AG09319 (cell line): ENCODE results near the gene SIAH1.

Source experiments
- DNase-seq: peaks from one replicate; pipeline ENCODE4 v3.0.0-alpha.2; 2010; ENCODE audit warnings: low read depth; ENCODE audit errors: extremely low read depth
- TF ChIP-seq, protein P1 (sequence below): IDR thresholded peaks from 2 replicates; pipeline ENCODE4 v1.5.1; 2011; ENCODE audit warnings: low read depth, mild to moderate bottlenecking, inconsistent platforms, low read length, moderate library complexity

Gene SIAH1, protein sequence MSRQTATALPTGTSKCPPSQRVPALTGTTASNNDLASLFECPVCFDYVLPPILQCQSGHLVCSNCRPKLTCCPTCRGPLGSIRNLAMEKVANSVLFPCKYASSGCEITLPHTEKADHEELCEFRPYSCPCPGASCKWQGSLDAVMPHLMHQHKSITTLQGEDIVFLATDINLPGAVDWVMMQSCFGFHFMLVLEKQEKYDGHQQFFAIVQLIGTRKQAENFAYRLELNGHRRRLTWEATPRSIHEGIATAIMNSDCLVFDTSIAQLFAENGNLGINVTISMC

DNA sequence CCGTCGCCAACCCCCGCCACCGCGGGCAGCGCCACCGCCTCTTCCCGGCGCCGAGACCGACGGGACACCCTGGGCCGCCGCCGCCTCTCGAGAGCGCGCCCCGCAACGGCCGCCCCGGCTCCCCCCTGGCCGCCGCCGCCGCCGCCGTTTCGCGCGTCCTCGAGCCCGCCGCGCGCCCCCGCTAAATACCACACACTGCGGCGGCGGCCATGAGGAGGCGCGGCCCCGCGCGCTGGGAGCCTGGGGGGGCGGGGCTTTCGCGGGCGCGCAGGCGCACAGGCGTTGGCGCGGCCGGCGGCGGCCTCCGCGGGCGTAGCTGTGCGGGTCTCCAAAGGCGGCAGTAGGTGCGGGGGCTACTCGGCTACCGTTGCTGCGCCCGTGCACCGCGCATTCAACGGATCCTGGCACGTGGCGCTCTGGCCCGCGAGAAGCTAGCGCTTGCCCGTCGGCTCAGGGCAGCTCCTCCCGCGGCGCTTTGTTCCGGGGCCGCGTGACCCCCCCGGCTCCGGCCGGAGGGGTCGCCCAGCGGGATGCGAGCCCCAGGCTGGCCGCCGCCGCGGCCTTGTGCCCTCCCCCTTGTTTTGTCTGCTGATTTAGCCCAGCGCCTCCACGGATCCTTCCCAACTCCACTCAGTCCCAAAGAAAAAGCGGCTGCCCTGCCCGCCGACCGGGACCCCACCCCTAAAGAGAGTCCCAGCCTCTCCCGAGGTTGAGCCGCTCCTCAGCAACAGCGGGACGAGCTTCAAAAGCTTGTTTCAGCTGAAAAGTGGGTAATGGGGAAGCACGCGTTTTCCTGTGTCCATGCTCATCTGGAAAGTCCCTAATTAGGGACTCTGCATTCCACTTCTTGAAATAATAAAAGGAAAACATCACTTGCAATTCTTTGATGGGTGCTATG, at the start of gene SIAH1:
SIAH1 (minus strand) TSS at position 161 of the 898 bp plus-strand sequence. CDS start 22,985 bp downstream, outside the sequence.
- peak; percentile 49 for DNase-seq
- TF ChIP-seq, protein P1, sequence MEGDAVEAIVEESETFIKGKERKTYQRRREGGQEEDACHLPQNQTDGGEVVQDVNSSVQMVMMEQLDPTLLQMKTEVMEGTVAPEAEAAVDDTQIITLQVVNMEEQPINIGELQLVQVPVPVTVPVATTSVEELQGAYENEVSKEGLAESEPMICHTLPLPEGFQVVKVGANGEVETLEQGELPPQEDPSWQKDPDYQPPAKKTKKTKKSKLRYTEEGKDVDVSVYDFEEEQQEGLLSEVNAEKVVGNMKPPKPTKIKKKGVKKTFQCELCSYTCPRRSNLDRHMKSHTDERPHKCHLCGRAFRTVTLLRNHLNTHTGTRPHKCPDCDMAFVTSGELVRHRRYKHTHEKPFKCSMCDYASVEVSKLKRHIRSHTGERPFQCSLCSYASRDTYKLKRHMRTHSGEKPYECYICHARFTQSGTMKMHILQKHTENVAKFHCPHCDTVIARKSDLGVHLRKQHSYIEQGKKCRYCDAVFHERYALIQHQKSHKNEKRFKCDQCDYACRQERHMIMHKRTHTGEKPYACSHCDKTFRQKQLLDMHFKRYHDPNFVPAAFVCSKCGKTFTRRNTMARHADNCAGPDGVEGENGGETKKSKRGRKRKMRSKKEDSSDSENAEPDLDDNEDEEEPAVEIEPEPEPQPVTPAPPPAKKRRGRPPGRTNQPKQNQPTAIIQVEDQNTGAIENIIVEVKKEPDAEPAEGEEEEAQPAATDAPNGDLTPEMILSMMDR: no peak

DNA sequence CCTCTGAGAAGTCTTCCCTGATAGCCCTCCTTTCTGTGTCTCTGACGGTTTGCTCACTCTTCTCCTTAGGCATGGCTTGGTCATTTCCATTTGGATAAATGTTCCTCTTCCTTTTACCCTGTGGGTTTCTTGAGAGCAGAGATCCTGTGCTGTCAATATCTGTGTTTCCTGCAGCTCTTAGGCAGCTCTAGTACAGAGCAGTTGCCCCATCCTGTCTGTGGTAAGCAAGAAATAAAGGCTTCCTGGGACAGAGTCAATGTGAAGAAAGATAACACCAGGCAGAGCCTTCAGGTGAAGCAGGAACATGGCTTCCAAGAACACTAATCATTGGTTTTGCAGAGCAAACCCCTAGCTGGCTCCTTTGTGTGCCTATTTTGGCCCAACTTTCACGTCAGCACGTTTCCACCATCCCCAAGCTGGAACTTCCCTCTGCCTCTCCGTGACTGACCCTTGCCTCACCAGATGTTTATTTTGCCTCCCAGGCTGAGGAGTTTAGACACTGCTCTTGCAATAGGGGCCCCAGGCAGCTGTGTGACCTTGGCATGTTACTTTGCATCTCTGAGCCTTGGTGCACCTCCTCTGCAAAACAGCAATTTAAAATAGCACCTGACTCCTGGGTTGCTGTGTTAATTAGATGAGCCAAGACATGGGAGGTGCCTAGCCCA, 49.6 kb upstream of the SIAH1 start:
- DNase-seq: no peak
- TF ChIP-seq, protein P1: no peak

DNA sequence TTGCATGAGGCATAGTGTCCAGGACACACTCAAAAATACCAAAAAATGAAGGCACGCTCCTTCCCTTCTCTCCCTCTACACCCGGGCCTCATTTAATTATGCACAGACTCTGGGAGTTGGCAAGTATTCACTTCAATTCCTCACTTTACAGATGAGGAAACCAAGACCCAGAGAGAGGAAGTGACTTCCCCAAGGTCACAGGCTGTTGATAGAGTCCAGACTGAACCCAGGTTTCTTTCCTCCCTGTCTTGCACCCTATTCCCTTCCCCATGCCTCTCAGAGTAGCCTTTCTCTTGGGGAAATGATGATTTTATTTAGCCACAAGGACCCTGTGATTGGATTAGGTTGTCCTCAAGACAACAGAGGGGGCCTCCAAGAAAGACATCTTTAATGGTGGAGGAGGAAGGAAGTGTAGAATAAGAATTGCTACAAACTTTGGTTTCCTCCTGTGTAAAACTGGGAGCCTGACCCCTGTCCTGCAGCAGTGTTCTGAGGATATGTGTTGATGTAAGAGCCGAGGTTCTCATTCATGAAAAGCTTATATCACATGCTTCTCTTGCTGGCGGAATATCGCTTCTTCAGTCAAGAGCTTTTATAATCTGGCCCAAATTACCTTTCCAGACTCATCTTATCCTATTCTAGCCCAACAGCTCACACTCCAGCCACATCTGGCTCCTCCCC, 48.8 kb upstream of the SIAH1 start:
- no peak for DNase-seq
- TF ChIP-seq, protein P1: no peak

DNA sequence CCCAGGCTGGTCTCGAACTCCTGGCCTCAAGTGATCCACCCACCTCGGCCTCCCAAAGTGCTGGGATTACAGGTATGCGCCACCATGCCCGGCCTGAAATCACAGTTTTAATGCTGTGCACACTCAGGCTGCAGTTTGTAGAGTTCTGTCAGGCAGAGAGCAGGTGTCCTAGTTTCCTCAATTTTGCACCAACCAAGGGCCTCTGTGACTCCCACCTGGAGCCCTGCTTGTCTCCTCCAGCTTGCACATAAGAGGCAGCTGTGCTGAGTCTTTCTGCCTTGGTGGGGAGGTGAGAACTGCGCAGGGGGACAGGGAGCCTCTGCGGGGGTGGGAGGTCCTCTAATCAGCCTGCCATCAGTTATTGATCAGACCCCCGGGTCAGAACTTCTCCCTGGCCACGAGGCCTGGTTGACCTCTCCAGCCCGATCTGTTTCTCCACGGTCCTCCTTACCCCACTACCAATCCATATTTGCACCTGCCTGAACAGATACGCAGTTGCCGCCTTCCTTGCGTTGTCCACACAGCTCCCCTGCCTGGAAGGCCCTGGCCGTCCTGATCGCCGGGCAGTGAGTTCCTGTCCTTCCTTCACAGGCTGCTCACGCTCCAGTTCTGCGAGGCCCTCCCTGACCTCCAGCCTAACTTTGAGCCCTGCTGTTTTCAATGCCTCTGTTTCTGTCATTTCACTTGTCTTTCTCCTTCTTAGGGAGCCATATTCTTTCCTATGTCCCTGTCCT, 48.1 kb upstream of the SIAH1 start:
- TF ChIP-seq, protein P1: no peak
- no peak for DNase-seq

DNA sequence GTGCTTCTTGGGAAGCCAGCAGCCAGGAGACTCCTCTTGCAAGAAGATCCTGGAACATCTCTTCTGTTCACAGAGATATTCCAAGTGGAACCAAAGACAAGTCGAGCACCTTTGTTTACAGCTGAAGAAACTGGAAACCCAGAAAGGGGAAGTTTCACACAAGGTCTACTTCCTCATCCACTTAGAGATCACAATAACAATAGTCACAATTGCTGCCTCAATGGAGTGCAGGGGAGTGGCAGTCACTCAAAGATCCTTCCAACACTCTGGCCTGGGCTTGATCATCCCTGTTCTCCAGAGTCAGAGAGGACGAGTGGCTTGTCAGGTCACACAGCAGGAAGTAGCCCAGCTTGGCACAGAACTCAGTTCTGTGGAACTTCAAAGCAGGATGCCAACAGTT, 46.9 kb upstream of the SIAH1 start:
- DNase-seq: no peak
- TF ChIP-seq, protein P1: no peak

DNA sequence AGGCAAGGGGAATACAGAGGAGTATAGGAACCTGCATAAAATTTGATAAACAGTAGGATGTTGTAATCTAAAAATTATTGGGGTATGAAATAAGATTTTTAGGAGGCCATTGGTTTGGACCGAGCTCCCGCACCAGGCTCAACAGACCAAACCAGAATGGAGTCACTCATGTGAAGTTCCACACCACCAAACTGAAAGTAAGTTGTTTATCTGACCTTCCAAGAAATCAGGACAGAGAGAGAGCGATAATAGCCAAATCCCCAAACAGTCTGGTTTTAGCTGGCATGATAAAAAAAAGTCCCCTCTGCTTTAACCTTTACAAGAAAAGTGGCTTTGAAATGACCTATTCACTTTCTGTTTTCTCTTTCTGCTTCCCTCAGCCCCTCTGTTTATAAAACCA, 45.7 kb upstream of the SIAH1 start:
- TF ChIP-seq, protein P1: no peak
- DNase-seq: no peak
